Left ventricle myocardium inferior (tissue), 1 donor: ENCODE data around the gene COL23A1. TPM values are rescaled to one million over a fixed set of nuclear protein-coding genes. Genes with fewer than 3 reads are reported as not detected.

Experiments used
- DNase-seq: peaks from one replicate; pipeline ENCODE4 v3.0.0-alpha.2; 2020
- H3K27ac ChIP-seq: fragments of 200-600 bp; replicated peaks from 2 replicates; pipeline ENCODE4 v1.8.0; 2021
- H3K27me3 ChIP-seq: fragments of 200-600 bp; 2 replicates; pipeline ENCODE4 v1.8.0; 2021; ENCODE audit warnings: low read depth
- H3K36me3 ChIP-seq: fragments of 200-600 bp; 2 replicates; pipeline ENCODE4 v1.8.0; 2021
- H3K4me1 ChIP-seq: fragments of 200-600 bp; 2 replicates; pipeline ENCODE4 v1.8.0; 2021
- H3K4me3 ChIP-seq: fragments of 200-600 bp; 2 replicates; pipeline ENCODE4 v1.8.0; 2021; ENCODE audit warnings: mild to moderate bottlenecking, moderate library complexity
- H3K9me3 ChIP-seq: fragments of 200-600 bp; replicated peaks from 2 replicates; pipeline ENCODE4 v1.8.0; 2021
- intact Hi-C: fragments of 100-400 bp; cut with micrococcal nuclease; formaldehyde crosslinking; loops from one replicate; pipeline ENCODE4 v1.11.0; 2022
- total RNA-seq: library from RNA; stranded (reverse); fragmentation: NEBNext Ultra II Directional; extraction: Animal tissue kit (Norgen Biotek cat#: 25700); gene quantifications from one replicate; pipeline ENCODE4 v1.2.1, GENCODE V29; 2021
- TF ChIP-seq, protein P1 (sequence below): fragments of 200-600 bp; IDR thresholded peaks from 2 replicates; pipeline ENCODE4 v1.8.0; 2021; ENCODE audit warnings: antibody characterized with exemption, mild to moderate bottlenecking, borderline replicate concordance
- donor health status: DM: no; HTN: yes; CAD: no; lungs with severe emphysema.

Gene COL23A1
- total RNA-seq, 1 donor from 2014 or later = 27.4 TPM

DNA sequence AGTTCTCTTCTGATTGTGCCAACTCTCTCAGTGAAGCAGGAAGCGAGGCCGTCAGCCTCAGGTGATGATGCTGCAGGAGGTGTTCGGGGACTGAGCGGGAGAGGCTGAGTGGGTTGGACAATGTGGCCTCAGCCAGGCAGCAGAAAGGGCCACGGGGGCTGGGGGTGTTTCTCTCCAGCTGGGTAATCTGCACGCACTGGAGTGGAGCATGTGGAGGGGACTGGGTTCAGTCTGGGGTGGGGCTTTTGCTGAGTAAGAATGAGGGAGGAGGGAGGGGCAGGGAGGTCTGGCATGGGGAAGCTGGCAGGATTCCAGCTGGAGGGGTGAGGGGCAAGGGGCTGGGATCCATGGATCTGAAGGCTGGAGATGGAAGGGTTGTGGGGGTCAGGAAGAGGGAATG lies 296.8 kb downstream of the COL23A1 start:
- Histone ChIP-seq H3K9me3 (peaks cover 4% of the 10 kb centered on the region), H3K4me3 (no peak overlapping the region), H3K4me1 (no peaks in the 10 kb centered on the region), H3K36me3 (no peaks in the 10 kb centered on the region), H3K27me3 (peaks cover 37% of the 10 kb centered on the region), H3K27ac (no peak overlapping the region)
- no peak for DNase-seq
- intact Hi-C loops = no loop called here
- TF ChIP-seq, protein P1, sequence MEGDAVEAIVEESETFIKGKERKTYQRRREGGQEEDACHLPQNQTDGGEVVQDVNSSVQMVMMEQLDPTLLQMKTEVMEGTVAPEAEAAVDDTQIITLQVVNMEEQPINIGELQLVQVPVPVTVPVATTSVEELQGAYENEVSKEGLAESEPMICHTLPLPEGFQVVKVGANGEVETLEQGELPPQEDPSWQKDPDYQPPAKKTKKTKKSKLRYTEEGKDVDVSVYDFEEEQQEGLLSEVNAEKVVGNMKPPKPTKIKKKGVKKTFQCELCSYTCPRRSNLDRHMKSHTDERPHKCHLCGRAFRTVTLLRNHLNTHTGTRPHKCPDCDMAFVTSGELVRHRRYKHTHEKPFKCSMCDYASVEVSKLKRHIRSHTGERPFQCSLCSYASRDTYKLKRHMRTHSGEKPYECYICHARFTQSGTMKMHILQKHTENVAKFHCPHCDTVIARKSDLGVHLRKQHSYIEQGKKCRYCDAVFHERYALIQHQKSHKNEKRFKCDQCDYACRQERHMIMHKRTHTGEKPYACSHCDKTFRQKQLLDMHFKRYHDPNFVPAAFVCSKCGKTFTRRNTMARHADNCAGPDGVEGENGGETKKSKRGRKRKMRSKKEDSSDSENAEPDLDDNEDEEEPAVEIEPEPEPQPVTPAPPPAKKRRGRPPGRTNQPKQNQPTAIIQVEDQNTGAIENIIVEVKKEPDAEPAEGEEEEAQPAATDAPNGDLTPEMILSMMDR = no peak

DNA sequence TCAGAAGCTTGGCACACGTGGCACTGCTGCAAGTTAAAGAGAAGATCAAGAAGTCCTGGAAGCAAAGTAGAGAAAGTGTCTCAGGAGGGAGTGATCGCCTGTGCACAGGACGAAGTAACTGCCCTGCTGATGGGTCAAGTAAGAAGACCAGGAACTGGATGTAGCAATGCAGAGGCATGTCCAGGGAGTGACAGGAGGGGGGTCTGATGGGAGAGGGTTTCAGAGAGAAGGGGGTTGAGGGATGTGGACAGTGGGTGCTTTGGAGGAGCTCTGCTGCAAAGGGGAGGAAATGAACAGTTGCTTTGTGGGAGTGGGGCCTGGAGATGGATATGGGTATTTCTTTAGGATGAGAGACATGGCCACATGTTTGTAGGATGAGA lies 297.4 kb downstream of the COL23A1 start:
- DNase-seq = no peak
- peaks cover 4% of the 10 kb centered on the region for H3K9me3 ChIP-seq
- no peak overlapping the region for H3K27ac ChIP-seq
- no peaks in the 10 kb centered on the region for H3K36me3 ChIP-seq
- intact Hi-C loops = no loop called here
- H3K4me3 ChIP-seq = no peak overlapping the region
- H3K27me3 ChIP-seq = peaks cover 43% of the 10 kb centered on the region
- no peaks in the 10 kb centered on the region for H3K4me1 ChIP-seq
- TF ChIP-seq, protein P1 = no peak

DNA sequence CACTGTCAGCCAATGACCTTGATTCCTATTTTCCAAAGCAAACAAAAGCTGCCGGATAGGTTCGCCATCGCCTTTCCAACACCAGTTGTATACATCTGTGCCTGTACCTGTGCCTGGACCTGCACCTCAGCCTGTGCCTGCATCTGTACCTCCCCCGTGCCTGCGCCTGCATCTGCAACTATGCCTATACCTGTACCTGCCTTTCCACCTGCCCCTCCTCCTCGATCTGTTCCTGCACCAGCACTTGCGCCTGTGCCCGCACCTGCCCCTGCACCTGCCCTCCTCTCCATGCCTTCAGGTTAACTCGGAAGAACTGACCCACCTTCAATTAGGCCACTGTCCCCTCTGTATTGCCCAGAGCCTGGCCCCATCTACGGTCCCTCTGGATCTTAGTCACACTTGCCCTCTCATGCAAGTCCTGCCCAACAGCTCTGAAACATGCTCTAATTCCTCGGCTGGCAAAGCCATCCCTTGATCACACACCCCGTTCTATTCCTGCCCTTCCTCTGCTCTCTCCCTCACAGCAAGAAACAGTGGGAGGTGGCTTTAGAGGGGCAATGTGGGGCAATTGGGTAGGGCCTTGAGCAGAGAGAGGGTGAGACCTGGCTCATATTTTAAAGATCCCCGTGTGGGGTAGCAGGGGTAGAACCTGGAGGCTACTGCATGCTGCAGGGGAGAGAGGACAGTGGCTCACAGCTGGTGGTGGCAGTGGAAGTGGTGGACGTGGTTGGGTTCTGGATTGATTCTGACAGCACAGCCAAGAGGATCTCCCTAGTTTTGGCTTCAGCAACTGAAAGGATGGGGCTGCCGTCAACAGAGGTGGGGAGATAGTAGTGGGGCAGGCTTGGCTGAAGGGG lies 298.0 kb downstream of the COL23A1 start:
- intact Hi-C loops = no loop called here
- no peaks in the 10 kb centered on the region for H3K36me3 ChIP-seq
- TF ChIP-seq, protein P1 = no peak
- H3K4me1 ChIP-seq = no peaks in the 10 kb centered on the region
- no peak for DNase-seq
- peaks cover 4% of the 10 kb centered on the region for H3K9me3 ChIP-seq
- H3K27me3 ChIP-seq = peaks cover 49% of the 10 kb centered on the region
- H3K27ac ChIP-seq = no peak overlapping the region
- H3K4me3 ChIP-seq = no peak overlapping the region

DNA sequence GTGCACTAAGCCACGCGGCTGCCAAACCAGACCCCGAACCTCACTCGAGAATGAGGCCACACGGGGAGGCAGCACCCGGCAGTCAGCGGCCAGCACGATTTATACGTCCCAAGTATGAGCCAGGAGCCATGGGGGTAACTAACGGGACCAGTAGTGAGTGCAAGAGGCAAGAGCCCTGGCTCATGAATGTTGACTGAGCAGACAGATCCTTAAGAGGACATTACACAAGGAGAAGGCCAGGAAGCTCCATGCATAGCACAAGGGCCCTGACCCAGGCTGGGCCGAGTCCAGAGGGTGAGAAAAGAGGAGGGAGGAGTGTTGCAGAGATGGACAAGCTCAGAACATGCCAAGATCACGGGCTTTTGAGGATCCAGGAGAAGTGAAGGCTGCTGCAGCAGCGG lies 299.0 kb downstream of the COL23A1 start:
- H3K4me3 ChIP-seq = no peak overlapping the region
- H3K27me3 ChIP-seq = peaks cover 59% of the 10 kb centered on the region
- H3K4me1 ChIP-seq = no peaks in the 10 kb centered on the region
- H3K27ac ChIP-seq = no peak overlapping the region
- H3K9me3 ChIP-seq = peaks cover 4% of the 10 kb centered on the region
- no peaks in the 10 kb centered on the region for H3K36me3 ChIP-seq
- DNase-seq = no peak
- TF ChIP-seq, protein P1 = no peak
- intact Hi-C loops = no loop called here

DNA sequence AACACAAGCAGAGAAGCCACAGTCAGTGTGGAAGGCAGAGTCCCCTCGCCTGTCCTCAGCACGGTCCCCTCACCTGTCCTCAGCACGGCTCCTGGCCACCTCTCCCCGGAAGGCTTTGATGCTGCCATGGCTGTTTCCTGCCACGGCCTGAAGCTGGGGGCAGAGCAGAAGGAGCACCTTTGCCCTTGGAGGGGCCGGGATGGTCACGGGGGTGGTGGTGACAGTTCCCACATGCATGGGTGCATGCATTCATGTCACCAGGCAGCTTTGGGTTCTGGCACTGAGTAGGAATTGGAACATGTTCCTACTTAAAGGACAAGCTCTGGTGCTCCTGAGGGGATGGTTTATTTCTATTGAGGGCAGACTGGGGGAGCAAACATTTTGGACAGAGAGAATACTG lies 299.8 kb downstream of the COL23A1 start:
- H3K4me1 ChIP-seq = peaks cover 4% of the 10 kb centered on the region
- DNase-seq = no peak
- TF ChIP-seq, protein P1 = no peak
- intact Hi-C loops = no loop called here
- H3K4me3 ChIP-seq = no peak overlapping the region
- H3K27ac ChIP-seq = no peak overlapping the region
- H3K36me3 ChIP-seq = no peaks in the 10 kb centered on the region
- no peaks in the 10 kb centered on the region for H3K9me3 ChIP-seq
- peaks cover 62% of the 10 kb centered on the region for H3K27me3 ChIP-seq
